HG03460 (cell line): ENCODE data around the gene LDLRAD3.
"Not testable (repeated sequence)": the region's sequence is repeated elsewhere in the genome, so short reads cannot be mapped to it uniquely, and the experiment has no call there.

Experiments used
- ATAC-seq: cut with Tn5 transposase; IDR thresholded peaks from one replicate; pipeline ENCODE4 v1.9.1; 2021; ENCODE audit not compliant: unreplicated experiment

The LDLRAD3 gene

DNA sequence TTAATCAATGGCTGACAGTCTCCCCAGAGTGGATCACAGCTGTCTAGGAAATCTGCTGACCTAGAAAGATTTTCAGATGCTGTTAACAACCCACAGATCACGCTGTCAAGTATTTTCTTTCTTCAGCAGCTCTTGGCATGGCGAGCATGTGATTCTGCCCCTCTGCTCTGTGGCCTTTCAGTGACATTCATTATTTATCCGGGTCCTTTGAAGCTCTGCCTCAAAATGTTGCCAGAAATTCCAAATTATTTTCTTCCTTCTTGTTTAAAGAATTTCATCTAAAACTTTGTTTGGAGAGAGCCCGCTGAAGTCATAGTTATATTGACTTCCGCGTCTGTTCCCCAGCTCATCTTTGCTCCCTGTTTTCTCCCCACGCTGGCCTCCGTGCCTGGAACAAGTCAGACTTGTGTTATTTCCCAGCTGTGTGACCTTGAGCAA, 211.3 kb downstream of the LDLRAD3 start:
- no peak for ATAC-seq

DNA sequence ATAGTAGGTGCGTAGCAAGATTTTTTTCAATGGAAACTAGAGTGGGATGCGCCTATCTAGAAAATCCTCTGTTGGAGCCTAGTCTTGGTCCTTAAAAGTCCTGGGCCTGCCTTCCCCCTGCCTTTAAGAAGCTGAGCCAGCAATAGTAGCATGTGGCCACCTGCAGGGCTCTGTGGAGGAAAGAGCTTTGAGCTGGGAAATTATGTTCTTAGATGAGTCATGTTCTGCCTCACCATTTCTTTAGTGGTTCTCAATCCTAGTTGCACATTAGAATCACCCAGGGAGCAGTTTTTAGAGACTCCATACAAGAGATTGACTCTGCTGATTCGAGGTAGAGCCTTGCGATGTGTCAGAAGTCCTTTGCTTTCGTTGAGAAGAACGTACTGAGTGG, 211.9 kb downstream of the LDLRAD3 start:
- ATAC-seq: no peak

DNA sequence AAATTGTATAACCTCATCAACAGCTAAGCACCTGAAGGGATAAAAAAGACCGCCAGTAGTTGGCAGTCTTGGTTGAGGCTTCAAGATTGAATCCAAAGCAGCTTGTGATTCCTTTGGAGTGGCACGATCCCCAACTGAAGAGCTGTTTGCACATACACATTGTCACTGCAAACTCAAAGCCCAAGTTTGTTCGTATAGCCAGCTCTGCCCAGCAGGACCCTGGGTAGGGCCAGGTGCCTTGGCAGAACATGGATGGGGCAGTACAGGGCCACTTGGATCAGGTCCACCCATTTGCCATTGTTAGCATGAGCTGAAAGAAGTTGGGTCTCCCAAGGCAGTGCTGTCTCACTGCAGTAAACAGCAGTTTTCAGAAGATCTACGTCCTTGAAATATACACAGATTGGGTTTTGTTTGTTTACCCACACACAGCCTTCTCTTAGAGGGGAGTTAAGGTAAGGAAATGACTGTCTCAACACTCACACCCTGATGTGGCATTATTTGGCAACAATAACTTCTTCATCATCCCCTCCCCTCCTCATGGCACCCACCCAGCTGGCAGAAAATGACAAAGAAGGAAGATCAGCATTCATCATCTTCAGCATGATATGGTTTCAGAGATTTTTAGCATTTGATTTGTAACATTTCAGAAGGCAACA, 212.4 kb downstream of the LDLRAD3 start:
- ATAC-seq: no peak

- no peak for ATAC-seq
Measured at GRCh38 chr11:36156817-36157519, 213.1 kb downstream of the LDLRAD3 start.

DNA sequence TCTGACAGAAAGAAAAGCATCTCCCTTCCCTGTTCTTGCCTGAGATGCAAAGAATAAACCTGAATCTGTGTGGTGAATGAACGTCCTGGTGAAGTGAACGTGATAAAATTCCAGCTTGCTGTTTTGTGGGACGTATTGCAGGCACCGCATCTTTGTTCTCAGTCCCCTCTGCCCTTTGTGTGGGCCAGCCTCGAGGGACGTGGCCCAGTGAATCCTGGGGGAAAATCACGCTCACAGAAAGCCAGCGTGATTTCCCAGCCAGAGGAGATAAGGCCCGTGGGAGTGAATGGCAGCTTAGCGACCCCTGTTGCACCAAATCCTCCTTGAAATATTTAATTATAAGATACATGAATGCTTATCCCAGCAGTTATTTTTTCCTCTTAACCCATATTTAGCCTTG, 216.2 kb downstream of the LDLRAD3 start:
- no peak for ATAC-seq

- ATAC-seq: no peak
Measured at GRCh38 chr11:36161572-36161971, 217.7 kb downstream of the LDLRAD3 start.

DNA sequence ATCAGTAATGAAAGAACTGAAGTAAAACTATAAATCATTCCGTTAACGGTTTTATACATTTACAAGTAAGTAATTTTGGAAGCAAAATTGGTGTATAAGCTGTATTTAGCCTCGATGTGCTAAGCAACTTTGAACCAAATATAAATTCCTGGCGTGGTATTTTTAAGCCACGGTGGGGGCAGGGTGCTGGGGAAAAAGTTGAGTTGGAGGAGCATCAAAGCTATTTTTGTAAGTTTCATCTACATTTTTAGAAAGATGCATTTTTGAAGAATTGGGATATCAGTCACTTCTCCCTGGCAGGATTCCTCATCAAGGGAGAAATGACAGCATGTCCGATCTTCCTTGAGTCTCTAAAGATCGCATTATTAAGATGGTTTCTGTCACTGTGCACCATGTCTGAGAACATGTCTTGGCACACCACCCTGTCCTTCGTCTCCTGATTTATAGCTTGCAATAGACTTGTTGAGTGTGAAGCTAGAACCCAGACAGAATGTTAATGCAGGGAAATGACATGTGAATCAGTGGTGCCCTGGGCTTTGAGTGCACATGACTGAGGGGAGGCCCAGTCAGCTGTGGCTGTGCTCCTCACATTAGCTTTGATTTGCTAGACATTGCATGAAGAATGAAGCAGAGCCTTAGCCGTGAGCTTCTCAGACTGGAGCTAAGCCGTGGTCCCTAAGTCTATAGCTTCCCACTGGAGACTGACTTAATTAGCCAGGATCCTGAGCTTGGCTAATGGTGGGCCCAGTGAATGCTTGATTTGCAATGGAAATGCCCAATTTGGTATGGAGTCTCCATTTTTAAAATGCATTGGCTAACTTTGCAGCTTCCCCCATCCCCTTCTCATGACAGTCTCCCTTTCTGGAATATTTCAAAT, 218.4 kb downstream of the LDLRAD3 start:
- ATAC-seq: no peak

- no peak for ATAC-seq
Measured at GRCh38 chr11:36162883-36163434, 219.1 kb downstream of the LDLRAD3 start.

DNA sequence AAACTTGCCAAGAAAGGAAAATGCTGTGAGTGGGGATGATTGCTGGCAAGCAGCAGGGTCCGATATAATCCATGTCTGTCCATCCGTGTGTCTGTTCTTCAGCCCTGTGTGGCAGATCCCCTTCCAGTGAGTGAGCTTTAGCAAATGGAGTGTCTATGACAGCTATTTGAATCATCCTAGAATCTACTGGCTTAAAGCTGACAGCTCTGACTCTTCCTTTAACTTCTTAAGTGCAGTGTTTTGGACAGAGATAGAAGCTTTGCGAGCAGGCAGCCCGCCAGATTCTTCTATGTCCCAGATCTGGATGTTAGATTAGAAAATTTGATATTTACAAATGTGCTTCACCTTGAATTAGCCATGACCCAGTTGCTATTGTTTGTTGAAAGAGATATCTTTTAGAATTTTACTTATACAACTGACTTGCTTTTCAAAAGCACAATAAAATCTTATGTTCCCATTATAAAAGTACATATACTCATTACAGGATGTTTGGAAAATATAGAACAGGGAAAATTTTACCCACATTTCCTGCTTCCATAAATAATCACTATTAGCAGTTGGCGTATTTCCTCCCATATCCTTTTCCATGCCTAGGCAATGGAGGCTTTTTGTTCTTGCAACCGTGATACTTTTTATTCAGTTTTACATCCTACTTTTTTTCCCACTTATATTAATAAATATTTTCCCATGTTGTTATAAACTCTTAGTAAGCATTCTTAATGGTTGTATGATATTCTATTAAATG, 220.8 kb downstream of the LDLRAD3 start:
- ATAC-seq: no peak

DNA sequence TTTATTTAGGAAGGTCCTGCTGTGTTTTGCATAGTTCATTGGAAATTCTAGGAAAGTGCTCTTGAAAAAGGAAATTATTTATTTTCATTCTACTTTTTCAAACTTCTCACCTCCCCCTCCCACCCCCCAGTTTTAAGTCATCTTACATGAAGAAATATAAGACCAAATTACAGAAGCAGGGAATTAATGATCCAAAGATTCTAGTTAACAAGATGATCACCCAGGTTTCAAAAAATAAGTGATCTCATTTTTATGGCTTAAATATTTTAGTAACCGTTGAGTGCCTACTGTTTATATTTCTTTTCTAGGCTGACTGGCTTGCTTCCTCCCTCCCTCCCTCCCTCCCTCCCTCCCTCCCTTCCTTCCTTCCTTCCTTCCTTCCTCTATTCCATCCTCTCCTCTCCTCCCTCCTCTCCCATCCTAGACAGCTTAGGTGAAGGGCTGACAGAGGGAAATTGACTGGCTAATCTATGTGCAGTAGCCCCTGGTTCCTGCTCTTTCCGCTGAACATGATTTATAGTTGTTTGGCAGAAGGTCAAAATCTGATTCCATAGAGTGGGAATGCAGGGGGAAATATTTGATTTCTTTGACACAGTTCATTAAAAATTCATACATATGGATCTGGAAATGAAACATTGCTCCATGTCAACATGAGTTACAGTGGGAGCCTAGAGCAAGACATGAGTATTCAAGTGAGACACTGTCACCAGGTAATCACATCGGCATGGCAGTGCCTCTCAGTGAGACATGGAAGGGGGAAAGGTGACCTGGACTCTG, 221.9 kb downstream of the LDLRAD3 start:
- no peak for ATAC-seq

DNA sequence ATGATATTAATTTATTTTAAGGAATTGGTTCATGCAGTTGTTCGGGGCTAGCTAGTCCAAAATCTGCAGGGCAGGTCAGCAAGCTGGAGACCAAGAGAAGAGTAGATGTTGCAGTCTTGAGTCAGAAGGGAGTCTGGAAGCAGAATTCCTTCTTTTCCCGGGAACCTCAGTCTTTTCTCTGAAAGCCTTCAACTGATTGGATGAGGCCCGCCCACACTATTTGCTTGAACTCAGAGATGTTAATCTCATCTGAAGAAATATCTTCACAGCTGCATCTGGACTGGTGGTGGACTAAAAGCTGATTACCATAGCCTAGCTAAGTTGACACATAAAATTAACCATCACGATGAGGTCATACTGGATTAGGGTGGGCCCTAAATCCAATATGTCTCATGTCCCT, 223.2 kb downstream of the LDLRAD3 start:
- no peak for ATAC-seq

DNA sequence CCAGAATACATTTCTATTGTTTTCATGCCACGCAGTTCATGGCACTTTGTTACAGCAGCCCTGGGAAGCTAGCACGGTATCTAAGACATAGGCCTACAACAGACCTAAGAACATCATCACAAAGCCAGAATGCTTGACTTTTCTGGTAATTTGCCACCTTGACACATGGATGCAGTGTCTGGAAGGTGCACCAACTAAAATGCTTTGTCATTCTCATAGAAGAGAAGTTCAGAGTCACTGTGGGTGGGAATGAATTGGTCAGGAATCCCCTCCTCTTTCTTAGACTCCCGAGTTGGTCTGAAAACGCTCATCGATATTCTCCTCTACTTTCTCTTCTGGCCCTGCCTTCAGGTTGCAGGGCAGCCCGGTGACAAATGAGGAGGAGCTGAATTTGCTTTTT, 223.9 kb downstream of the LDLRAD3 start:
- no peak for ATAC-seq

- ATAC-seq: no peak
Measured at GRCh38 chr11:36177836-36178235, 234.0 kb downstream of the LDLRAD3 start.

DNA sequence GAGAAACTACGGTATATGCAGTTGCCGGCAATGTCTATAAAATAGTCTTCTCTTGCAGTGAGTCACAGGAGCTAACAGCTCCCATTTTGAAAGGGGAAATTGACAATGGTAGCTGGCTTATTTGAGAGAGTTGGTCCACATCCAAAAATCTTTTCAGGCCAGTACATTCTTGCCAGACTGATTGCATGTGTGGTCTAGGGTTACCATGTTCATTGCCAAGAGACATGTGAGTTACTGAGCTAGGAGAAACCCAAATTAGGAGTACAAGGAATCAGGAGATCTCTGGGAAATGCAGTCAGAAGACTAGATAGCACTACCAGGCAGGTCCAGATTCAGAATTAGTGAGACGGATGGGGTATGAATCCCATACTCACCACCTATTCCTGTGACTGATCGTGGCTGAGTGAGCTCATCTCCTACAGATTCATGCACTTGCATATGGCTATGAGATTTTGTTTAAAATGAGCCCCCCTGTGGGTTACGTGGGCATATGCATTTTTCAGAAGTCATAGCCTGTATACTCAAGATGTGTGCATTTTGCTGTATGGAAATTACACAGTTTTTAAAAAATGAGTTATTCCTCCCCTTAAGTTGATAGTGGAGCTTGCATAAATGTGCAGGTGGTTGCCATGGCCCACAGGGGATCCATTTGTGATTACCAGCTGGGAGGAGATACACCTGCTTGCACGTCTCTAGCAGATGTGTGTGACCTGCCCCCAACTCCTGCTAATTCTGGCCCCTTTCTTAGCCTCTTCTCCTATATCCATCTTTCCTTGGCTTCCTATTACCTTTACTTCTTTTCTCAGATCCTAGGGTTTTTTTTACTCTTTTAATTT, 242.7 kb downstream of the LDLRAD3 start:
- no peak for ATAC-seq

DNA sequence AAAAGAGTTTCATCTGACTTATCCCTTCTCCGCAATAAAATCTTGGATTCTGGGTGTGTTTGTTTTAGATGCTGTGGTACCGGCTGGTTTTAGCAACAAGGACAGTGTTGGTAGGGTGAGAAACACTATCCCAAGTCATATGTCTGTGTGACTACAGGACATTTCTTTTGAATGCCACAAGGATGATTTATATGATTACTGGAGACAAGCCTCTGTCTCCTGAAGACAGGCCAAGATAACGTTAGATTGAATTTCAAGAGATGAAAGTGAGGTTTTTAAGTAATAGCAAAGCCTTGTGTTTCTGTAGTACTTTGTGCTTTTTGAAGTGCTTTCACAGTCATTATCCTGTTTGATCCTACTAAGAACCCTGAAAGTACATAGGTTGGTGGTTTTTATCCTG, 243.8 kb downstream of the LDLRAD3 start:
- ATAC-seq: no peak

- ATAC-seq: not testable (repeated sequence)
Measured at GRCh38 chr11:36189735-36190134, 245.9 kb downstream of the LDLRAD3 start.

- ATAC-seq: no peak
Measured at GRCh38 chr11:36191941-36192340, 248.1 kb downstream of the LDLRAD3 start.

DNA sequence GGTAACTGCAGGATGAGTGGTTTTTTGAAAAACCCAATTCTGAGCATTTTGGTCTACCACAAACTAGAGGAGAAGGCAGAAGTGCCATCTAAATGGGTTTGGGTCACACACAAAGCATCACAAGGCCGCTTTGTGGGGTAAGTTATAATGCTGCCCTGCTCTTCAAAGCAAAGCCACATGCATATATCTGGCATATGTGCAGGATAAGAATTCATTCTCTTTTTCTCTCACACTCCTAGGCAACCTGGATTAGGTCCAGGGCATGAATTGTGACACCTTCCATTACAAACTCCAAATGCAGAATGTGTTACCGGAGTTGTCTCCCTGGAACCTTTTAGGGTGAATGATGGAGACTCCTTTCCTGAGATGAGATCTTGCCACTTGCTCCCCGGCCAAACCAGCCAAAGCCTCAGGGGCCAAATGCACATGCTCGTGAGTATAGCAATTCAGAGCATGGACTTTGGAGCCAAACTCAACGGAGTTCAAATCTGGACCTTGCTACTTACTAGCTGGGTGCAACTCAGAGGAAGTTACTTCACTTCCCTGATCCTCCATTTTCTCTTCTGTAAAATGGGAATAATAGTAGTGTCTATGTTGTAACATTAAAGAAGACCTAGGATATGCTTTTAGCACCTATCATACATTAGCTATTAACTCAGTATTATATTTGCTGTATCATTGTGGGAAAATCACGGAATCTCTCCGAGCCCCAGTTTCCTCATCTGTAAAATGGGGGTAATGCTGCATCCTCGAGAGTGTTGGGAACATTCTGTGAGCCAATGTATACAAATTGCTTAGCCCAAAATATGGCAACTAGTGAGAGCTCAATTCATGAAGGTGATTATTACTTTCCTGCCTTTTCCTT, 248.8 kb downstream of the LDLRAD3 start:
- ATAC-seq: no peak
